Trophoblast cell (in vitro differentiated cells and primary cell): ENCODE data around the gene KMT2D.

Experiments
- DNase-seq, 2 donors: peaks; one replicate each; pipeline ENCODE4 v3.0.0-alpha.2; 2016
- H2AFZ ChIP-seq: 2 replicates; pipeline ENCODE4 v1.6.1; 2013; ENCODE audit warnings: low read length, moderate library complexity, mild to moderate bottlenecking; ENCODE audit not compliant: insufficient read depth, poor library complexity
- H2AK5ac ChIP-seq: 2 replicates; pipeline ENCODE4 v1.6.1; 2013; ENCODE audit warnings: mild to moderate bottlenecking, low read length
- H2BK120ac ChIP-seq: 2 replicates; pipeline ENCODE4 v1.6.1; 2013; ENCODE audit warnings: low read length, mild to moderate bottlenecking, moderate library complexity; ENCODE audit not compliant: insufficient read depth, poor library complexity
- H2BK12ac ChIP-seq: 2 replicates; pipeline ENCODE4 v1.6.1; 2013; ENCODE audit warnings: mild to moderate bottlenecking, low read length, moderate library complexity
- H2BK5ac ChIP-seq: 2 replicates; pipeline ENCODE4 v1.6.1; 2013; ENCODE audit warnings: low read length, low read depth, moderate library complexity, mild to moderate bottlenecking; ENCODE audit not compliant: poor library complexity
- H3K14ac ChIP-seq: 2 replicates; pipeline ENCODE4 v1.6.1; 2013; ENCODE audit warnings: mild to moderate bottlenecking, low read length
- H3K18ac ChIP-seq: 2 replicates; pipeline ENCODE4 v1.6.1; 2013; ENCODE audit warnings: mild to moderate bottlenecking, low read length
- H3K23ac ChIP-seq: 2 replicates; pipeline ENCODE4 v1.6.1; 2013; ENCODE audit warnings: low read length
- H3K27ac ChIP-seq: 2 replicates; pipeline ENCODE4 v1.5.1; 2013; ENCODE audit warnings: low read depth, mild to moderate bottlenecking, inconsistent platforms, low read length, moderate library complexity
- H3K27me3 ChIP-seq: 2 replicates; pipeline ENCODE4 v1.6.1; 2013; ENCODE audit warnings: inconsistent platforms, mild to moderate bottlenecking, low read length, moderate library complexity; ENCODE audit not compliant: insufficient read depth
- H3K36me3 ChIP-seq, 2 experiments: 1 replicate in 1 of 2; 2 replicates in 1 of 2; pipeline ENCODE4 v1.6.1; 2013; ENCODE audit warnings: low read length in 2 of 2, mild to moderate bottlenecking in 2 of 2, moderate library complexity in 1 of 2; ENCODE audit not compliant: insufficient read depth in 2 of 2, control insufficient read depth in 1 of 2
- H3K4ac ChIP-seq: 2 replicates; pipeline ENCODE4 v1.6.1; 2013; ENCODE audit warnings: low read depth, mild to moderate bottlenecking, low read length, moderate library complexity
- H3K4me1 ChIP-seq, 2 experiments: 1 replicate in 1 of 2; 2 replicates in 1 of 2; pipeline ENCODE4 v1.6.1; 2013; ENCODE audit warnings: low read length in 2 of 2, mild to moderate bottlenecking in 2 of 2, moderate library complexity in 1 of 2; ENCODE audit not compliant: insufficient read depth in 2 of 2, control insufficient read depth in 1 of 2
- H3K4me2 ChIP-seq: 2 replicates; pipeline ENCODE4 v1.6.1; 2013; ENCODE audit warnings: inconsistent platforms, mild to moderate bottlenecking, low read length, moderate library complexity
- H3K4me3 ChIP-seq: 2 replicates; pipeline ENCODE4 v1.5.1; 2013; ENCODE audit warnings: mild to moderate bottlenecking, low read depth, low read length, inconsistent platforms
- H3K79me1 ChIP-seq: one replicate; pipeline ENCODE4 v1.6.1; 2013; ENCODE audit warnings: low read length
- H3K79me2 ChIP-seq: 2 replicates; pipeline ENCODE4 v1.6.1; 2013; ENCODE audit warnings: low read length, mild to moderate bottlenecking; ENCODE audit not compliant: control insufficient read depth, insufficient read depth, poor library complexity
- H3K9ac ChIP-seq: 2 replicates; pipeline ENCODE4 v1.6.1; 2013; ENCODE audit warnings: mild to moderate bottlenecking, low read length
- H3K9me3 ChIP-seq: 2 replicates; pipeline ENCODE4 v1.6.1; 2013; ENCODE audit warnings: low read depth, mild to moderate bottlenecking, control low read depth, inconsistent platforms, low read length; ENCODE audit not compliant: insufficient read depth
- H4K12ac ChIP-seq: 2 replicates; pipeline ENCODE4 v1.6.1; 2013; ENCODE audit warnings: low read depth, mild to moderate bottlenecking, low read length, moderate library complexity
- H4K8ac ChIP-seq: 2 replicates; pipeline ENCODE4 v1.6.1; 2013; ENCODE audit warnings: low read depth, mild to moderate bottlenecking, low read length, moderate library complexity
- H4K91ac ChIP-seq: one replicate; pipeline ENCODE4 v1.6.1; 2013; ENCODE audit warnings: low read depth, mild to moderate bottlenecking, low read length, moderate library complexity
- WGBS: extraction: QIAGEN DNeasy Blood & Tissue Kit; methylation state at CpG from one replicate; pipeline ENCODE4 v1.1.7; 2013; ENCODE audit warnings: missing lambda C conversion rate; ENCODE audit not compliant: insufficient read length, insufficient coverage; ENCODE audit errors: extremely low coverage; 5-methylcytosine and 5-hydroxymethylcytosine counted together

KMT2D gene

DNA sequence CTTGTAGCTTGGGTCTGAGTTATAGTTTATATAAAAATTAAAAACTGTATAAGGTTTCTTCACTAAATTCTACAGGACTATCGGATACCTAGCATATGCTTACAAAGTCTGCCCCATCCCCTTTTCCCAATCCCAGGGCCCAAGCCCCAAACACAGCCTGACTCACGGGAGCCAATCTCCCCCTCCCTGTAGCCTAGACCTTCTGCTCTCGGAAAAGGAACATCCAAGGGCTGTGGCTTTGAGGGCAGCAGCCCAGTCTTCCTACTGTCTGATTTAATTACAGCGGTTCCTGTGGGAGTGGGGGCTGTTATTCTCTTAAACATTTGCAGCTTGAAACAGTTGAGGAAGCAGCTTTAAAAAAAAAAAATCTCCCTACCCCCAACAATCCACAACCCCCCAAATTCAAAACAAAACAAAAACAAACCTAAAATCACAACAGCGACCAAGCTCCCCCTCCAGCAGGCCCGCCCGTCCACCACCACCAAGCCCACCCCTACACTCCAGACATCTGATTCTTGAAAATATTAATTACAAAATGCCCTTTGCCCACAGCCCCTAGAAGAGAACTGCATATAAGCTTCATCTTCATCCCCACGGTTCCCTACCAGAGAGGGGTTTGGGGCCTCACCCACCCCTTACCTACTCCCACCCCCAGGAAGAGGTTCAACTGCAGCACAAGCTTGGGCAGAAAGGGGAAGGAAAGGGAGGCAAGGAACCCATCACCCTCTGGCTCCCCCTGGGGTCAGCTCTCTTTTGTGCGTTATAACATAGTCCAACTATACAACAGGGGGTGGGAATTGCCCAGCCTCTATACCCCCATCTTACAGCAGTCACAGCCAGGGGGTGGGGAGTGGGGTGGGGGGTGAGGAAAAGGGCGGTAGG lies 40.9 kb downstream of the KMT2D start:
- no peak overlapping the region for H3K27ac ChIP-seq
- no peak overlapping the region for H3K4me2 ChIP-seq
- no peaks in the 10 kb centered on the region for H3K9me3 ChIP-seq
- no peak overlapping the region for H3K23ac ChIP-seq
- H2BK5ac ChIP-seq = no peak overlapping the region
- peaks cover 8% of the 10 kb centered on the region for H3K79me1 ChIP-seq
- peak overlapping the region; percentile 81 for H2AK5ac ChIP-seq
- H3K36me3 ChIP-seq = peaks cover 29 to 39% of the 10 kb centered on the region in 2 experiments
- no peak overlapping the region for H2BK120ac ChIP-seq
- H3K4me1 ChIP-seq = peaks cover 0 to 6% of the 10 kb centered on the region in 2 experiments
- H3K14ac ChIP-seq = no peak overlapping the region
- H3K9ac ChIP-seq = no peak overlapping the region
- no peak overlapping the region for H4K91ac ChIP-seq
- no peaks in the 10 kb centered on the region for H3K27me3 ChIP-seq
- H3K79me2 ChIP-seq = peaks cover 6% of the 10 kb centered on the region
- H3K4me3 ChIP-seq = no peak overlapping the region
- WGBS = 100% methylated on average over 1 of the region's 10 CpGs
- H3K4ac ChIP-seq = no peak overlapping the region
- DNase-seq = peak; percentile 21 to 58
- H2AFZ ChIP-seq = no peak overlapping the region
- peak overlapping the region; percentile 38 for H2BK12ac ChIP-seq
- peak overlapping the region; percentile 92 for H4K12ac ChIP-seq
- H4K8ac ChIP-seq = peak overlapping the region; percentile 82
- H3K18ac ChIP-seq = no peak overlapping the region

GRCh38 chr12:49019120-49019430 lies 41.5 kb downstream of the KMT2D start:
- Histone ChIP-seq H2BK12ac (no peak overlapping the region), H3K79me1 (peaks cover 8% of the 10 kb centered on the region), H3K4ac (no peak overlapping the region), H3K79me2 (peaks cover 6% of the 10 kb centered on the region), H3K14ac (peak overlapping the region; percentile 81), H4K12ac (peak overlapping the region; percentile 86), H3K18ac (no peak overlapping the region), H3K23ac (no peak overlapping the region), H4K8ac (peak overlapping the region; percentile 95), H2BK5ac (no peak overlapping the region), H3K36me3 (peaks cover 25 to 32% of the 10 kb centered on the region in 2 experiments), H3K4me3 (peak overlapping the region; percentile 61), H3K4me2 (peak overlapping the region; percentile 55), H3K9ac (no peak overlapping the region), H3K4me1 (peaks cover 0 to 6% of the 10 kb centered on the region in 2 experiments), H2AFZ (peak overlapping the region; percentile 57), H2BK120ac (peak overlapping the region; percentile 56), H3K27ac (peak overlapping the region; percentile 66), H3K27me3 (no peaks in the 10 kb centered on the region), H3K9me3 (no peaks in the 10 kb centered on the region), H2AK5ac (peak overlapping the region; percentile 64), H4K91ac (peak overlapping the region; percentile 89)
- DNase-seq = no peak
- WGBS = no CpG with 5 or more reads among the region's 8 CpGs

GRCh38 chr12:49018261-49019119 lies 42.1 kb downstream of the KMT2D start, which contains the start of gene PRKAG1:
Gene PRKAG1 (minus strand): TSS chr12:49018776. CDS start chr12:49018740, 36 bp downstream.
- Histone ChIP-seq H3K18ac (peak within 1 kb of the TSS; percentile 55), H4K12ac (peak within 1 kb of the TSS; percentile 92), H3K23ac (no peak within 1 kb of the TSS), H3K9me3 (no peaks in the 10 kb centered on the region), H3K4ac (peak within 1 kb of the TSS; percentile 12), H2BK12ac (peak within 1 kb of the TSS; percentile 38), H3K27me3 (no peaks in the 10 kb centered on the region), H3K9ac (peak within 1 kb of the TSS; percentile 96), H3K4me3 (peak within 1 kb of the TSS; percentile 92), H2BK5ac (peak within 1 kb of the TSS; percentile 15), H2AK5ac (peak within 1 kb of the TSS; percentile 81), H3K79me1 (peaks cover 8% of the 10 kb centered on the region), H3K79me2 (peaks cover 6% of the 10 kb centered on the region), H2AFZ (peak within 1 kb of the TSS; percentile 92), H4K91ac (peak within 1 kb of the TSS; percentile 89), H4K8ac (peak within 1 kb of the TSS; percentile 95), H3K4me1 (peaks cover 0 to 6% of the 10 kb centered on the region in 2 experiments), H3K27ac (peak within 1 kb of the TSS; percentile 66), H3K4me2 (peak within 1 kb of the TSS; percentile 55), H3K14ac (peak within 1 kb of the TSS; percentile 81), H3K36me3 (peaks cover 22 to 28% of the 10 kb centered on the region in 2 experiments), H2BK120ac (peak within 1 kb of the TSS; percentile 56)
- no CpG with 5 or more reads among the region's 59 CpGs for WGBS
- DNase-seq = peak; percentile 96 to 97

GRCh38 chr12:49017891-49018260 lies 42.7 kb downstream of the KMT2D start:
- H3K18ac ChIP-seq = no peak overlapping the region

More at GRCh38 chr12:49017891-49018260, 42.7 kb downstream of the KMT2D start:
- H3K4ac ChIP-seq = no peak overlapping the region
- no peak overlapping the region for H2BK12ac ChIP-seq
- no peaks in the 10 kb centered on the region for H3K27me3 ChIP-seq
- peak overlapping the region; percentile 38 for H4K91ac ChIP-seq
- H3K79me1 ChIP-seq = peaks cover 8% of the 10 kb centered on the region
- WGBS = no CpG with 5 or more reads among the region's 8 CpGs
- peak overlapping the region; percentile 28 for H2AK5ac ChIP-seq
- peak overlapping the region; percentile 8 for H2AFZ ChIP-seq
- H3K9me3 ChIP-seq = no peaks in the 10 kb centered on the region
- H3K4me1 ChIP-seq = peaks cover 0 to 6% of the 10 kb centered on the region in 2 experiments
- peak overlapping the region; percentile 81 for H4K12ac ChIP-seq
- DNase-seq = peak; percentile 39 to 59
- peak overlapping the region; percentile 92 for H3K4me3 ChIP-seq
- peaks cover 18 to 24% of the 10 kb centered on the region in 2 experiments for H3K36me3 ChIP-seq
- H3K9ac ChIP-seq = peak overlapping the region; percentile 96
- peak overlapping the region; percentile 15 for H2BK5ac ChIP-seq
- no peak overlapping the region for H3K23ac ChIP-seq
- H3K79me2 ChIP-seq = peaks cover 6% of the 10 kb centered on the region
- peak overlapping the region; percentile 71 for H3K14ac ChIP-seq
- peak overlapping the region; percentile 94 for H4K8ac ChIP-seq
- H3K4me2 ChIP-seq = peak overlapping the region; percentile 55
- H3K27ac ChIP-seq = no peak overlapping the region
- H2BK120ac ChIP-seq = peak overlapping the region; percentile 52
